ENCODE data around the gene TSHZ2.

The TSHZ2 gene

DNA sequence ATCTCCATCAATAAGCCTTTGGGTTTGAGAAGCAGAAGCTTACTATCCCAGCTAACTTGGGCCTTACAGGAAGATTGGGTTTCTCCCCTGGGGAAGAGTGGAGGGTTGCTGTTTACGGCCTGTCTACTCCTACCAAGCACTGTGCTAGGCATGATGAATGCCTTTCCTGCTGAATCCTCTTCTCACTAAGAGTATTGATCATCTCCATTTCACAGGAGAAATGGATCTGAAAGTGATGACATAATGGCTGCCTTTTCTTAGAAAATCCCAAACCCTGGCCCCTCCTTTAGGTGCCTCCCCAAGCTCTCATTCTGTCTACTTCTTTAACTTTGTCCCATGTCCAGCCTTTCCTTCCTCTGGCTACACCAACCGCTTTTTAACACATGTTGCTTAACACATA is 66.1 kb downstream of the TSHZ2 start:
- H3K27me3 Mint-ChIP-seq (ENCODE audit: low read depth) = no peaks in the 10 kb centered on the region
- peaks cover 31% of the 10 kb centered on the region for H3K4me1 Mint-ChIP-seq (ENCODE audit: low read depth)
- no peak overlapping the region for H3K27ac Mint-ChIP-seq
- H3K4me3 Mint-ChIP-seq = no peak overlapping the region
- H3K36me3 Mint-ChIP-seq (ENCODE audit: low read depth) = peaks cover 10% of the 10 kb centered on the region
- H3K9me3 Mint-ChIP-seq = no peaks in the 10 kb centered on the region

DNA sequence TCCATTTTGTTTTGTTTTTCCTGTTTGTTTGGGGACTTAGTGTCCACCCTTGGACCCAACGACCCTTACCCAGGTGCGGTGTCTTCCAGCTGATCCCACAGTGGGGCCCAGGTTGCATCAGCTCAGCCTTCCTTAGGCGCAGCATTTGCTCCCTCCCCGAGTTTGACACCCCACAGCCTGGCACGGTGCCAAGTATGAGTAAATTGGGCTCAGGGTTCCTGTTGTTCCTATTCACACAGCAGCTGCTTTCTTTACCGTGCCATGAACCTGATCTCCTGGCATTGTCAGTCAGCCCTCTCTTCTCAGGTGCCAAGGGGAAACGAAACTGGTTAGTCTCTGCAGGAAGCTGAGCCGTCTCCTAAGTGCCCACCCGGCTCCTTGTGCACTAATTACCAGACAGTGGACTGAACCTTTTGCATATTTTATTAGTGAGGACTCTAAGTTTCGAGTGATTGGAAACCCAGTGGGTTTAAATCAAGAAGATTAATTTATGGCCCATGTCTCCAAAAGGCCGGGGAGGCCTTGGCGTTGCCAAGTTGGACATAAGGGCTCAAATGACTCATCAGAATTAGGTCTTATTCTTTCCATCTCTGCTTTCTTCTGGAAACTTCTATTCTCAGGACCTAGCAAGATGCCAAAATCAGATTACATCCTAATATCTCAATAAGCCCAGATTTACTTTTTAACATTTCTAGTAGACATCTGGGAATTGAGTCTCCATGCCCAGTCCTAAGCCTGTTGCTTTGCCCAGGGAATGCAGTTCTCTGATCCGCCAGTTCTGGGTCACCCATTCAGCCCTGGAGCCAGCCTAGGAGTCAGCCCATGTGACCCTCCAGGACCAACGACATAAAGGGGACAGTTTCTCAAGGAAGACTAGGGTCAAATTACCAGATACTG is 68.8 kb downstream of the TSHZ2 start:
- Mint-ChIP-seq H3K36me3 (ENCODE audit: low read depth) (peaks cover 15% of the 10 kb centered on the region), H3K9me3 (no peaks in the 10 kb centered on the region), H3K27me3 (ENCODE audit: low read depth) (no peaks in the 10 kb centered on the region), H3K4me3 (no peak overlapping the region), H3K27ac (no peak overlapping the region), H3K4me1 (ENCODE audit: low read depth) (peaks cover 22% of the 10 kb centered on the region)

DNA sequence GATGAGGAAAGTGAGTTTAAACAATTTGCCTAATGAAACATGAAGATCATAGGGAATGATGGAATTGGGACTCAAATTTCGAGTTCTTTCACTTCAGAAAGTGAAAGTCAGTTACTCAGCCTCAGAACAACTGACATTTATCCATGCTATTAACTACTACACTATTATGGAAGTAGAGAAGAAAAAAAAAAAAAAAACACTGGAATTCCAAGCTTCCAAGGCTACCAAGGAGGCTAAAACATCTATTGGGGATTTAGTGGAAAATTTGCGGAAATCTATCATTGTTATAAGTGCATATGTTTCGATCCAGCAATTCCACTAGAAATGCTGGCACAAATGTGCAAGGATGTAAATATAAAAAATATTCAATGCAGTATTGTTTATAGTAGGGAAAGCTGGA is 70.4 kb downstream of the TSHZ2 start:
- no peaks in the 10 kb centered on the region for H3K27me3 Mint-ChIP-seq (ENCODE audit: low read depth)
- peaks cover 21% of the 10 kb centered on the region for H3K4me1 Mint-ChIP-seq (ENCODE audit: low read depth)

DNA sequence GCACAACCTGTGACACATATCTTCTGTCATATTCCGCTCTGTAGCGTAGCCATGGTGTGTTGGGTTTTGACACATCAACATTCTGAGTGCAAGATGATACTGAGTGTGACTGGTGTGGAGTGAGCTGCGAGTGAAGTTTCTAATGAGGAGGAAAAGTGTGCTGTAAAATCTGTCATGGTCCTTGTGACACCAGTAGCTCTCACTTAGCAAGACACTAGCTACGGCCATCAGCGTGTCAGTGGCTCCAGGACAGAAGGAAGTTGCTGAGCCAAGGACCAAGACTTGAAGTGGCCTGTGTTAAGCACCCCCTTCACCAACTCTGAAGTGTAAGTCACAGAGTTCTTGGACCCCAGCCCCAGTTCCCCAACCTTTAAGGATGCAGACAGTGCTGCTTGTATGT is 72.1 kb downstream of the TSHZ2 start:
- H3K4me3 Mint-ChIP-seq = no peak overlapping the region
- no peak overlapping the region for H3K27ac Mint-ChIP-seq
- H3K9me3 Mint-ChIP-seq = peaks cover 13% of the 10 kb centered on the region
- no peaks in the 10 kb centered on the region for H3K27me3 Mint-ChIP-seq (ENCODE audit: low read depth)
- H3K4me1 Mint-ChIP-seq (ENCODE audit: low read depth) = peaks cover 18% of the 10 kb centered on the region
- H3K36me3 Mint-ChIP-seq (ENCODE audit: low read depth) = peaks cover 31% of the 10 kb centered on the region

More for the DNA sequence above, 70.4 kb downstream of the TSHZ2 start:
- Mint-ChIP-seq H3K27ac (no peak overlapping the region), H3K4me3 (no peak overlapping the region), H3K9me3 (peaks cover 6% of the 10 kb centered on the region), H3K36me3 (ENCODE audit: low read depth) (peaks cover 29% of the 10 kb centered on the region)

DNA sequence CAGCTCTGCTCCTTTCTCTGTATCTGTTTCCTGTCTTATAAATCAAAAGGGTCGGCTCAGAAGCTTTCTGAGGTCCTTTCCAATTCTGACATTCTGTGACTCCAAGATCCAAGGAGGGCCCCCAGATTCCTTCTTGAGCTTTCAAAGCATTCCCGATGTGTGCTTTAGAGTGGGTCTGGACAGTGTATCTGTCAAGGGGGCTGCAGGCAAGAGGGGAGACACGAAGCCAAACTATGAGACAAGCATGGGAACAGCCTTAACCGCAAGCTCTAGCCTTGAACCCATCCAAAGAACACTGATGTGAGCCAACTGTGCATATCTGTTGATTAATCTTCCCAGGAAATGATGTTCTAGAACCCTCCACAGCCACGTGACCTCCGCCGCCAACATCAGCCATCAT is 73.8 kb downstream of the TSHZ2 start:
- no peaks in the 10 kb centered on the region for H3K27me3 Mint-ChIP-seq (ENCODE audit: low read depth)
- H3K4me1 Mint-ChIP-seq (ENCODE audit: low read depth) = peaks cover 15% of the 10 kb centered on the region
- H3K4me3 Mint-ChIP-seq = no peak overlapping the region
- no peak overlapping the region for H3K27ac Mint-ChIP-seq
- peaks cover 13% of the 10 kb centered on the region for H3K9me3 Mint-ChIP-seq
- peaks cover 32% of the 10 kb centered on the region for H3K36me3 Mint-ChIP-seq (ENCODE audit: low read depth)

DNA sequence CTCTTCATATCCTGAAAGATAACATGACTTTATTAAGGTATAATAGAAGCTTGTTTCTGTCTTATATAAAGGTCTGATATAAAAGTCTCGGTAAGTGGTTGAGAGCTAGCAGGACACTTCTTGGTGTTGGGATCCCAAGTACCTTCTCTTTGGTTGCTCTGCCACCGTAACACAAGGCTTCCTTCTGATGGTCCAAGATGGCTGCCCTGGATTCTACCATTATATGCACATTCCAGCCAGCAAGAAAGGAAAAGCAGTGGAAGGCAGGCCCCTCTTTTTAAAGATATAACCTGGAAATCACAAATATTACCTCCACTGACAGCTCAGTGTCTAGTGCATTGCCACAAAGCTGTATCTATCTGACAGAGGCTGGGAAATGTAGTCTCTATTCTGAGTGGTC is 75.0 kb downstream of the TSHZ2 start:
- Mint-ChIP-seq H3K4me3 (no peak overlapping the region), H3K36me3 (ENCODE audit: low read depth) (peaks cover 35% of the 10 kb centered on the region), H3K27me3 (ENCODE audit: low read depth) (no peaks in the 10 kb centered on the region), H3K4me1 (ENCODE audit: low read depth) (peaks cover 12% of the 10 kb centered on the region), H3K27ac (no peak overlapping the region), H3K9me3 (peaks cover 13% of the 10 kb centered on the region)

DNA sequence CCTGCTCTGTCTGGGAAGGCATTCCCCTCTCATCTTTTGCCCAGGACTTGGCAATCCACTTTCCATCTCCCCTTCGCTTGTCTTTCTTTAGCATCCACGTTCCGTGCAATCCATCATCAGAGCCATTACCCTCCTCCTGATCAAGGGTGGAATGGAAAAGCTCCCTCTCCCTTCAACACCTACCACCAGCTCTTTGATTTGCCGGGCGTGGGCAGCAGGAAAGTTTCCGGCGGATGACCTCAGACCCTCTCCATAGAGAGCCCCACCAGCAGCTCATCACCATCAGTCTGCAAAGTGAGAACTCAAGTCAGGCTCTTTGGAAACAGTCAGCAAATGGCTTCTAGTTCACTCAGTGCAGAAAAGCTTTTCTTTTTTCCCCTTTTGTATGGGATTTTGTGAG is 76.2 kb downstream of the TSHZ2 start:
- Mint-ChIP-seq H3K27me3 (ENCODE audit: low read depth) (no peaks in the 10 kb centered on the region), H3K4me1 (ENCODE audit: low read depth) (peaks cover 9% of the 10 kb centered on the region), H3K4me3 (no peak overlapping the region), H3K36me3 (ENCODE audit: low read depth) (peaks cover 35% of the 10 kb centered on the region), H3K27ac (no peak overlapping the region), H3K9me3 (peaks cover 13% of the 10 kb centered on the region)

DNA sequence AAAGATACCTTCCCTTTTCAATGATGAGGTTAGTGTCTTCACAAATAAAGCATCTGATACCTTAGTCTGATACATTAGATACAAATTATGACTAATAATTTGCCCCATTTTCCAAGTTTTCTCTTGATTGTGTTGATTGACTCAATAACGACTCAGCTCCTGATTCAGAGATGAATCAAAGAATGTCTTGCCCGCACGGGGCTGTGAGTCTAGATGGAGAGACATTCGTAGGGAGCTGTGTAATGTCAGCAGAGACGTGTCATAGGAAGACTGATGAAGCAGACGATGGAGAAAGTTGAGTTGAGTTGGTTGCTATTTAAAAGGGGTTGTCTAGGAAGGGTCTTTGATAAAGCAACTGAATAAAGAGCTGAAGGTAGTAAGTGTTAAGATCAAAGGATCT is 78.2 kb downstream of the TSHZ2 start:
- Mint-ChIP-seq H3K4me1 (ENCODE audit: low read depth) (peaks cover 11% of the 10 kb centered on the region), H3K27me3 (ENCODE audit: low read depth) (no peaks in the 10 kb centered on the region), H3K4me3 (no peak overlapping the region), H3K9me3 (peaks cover 13% of the 10 kb centered on the region), H3K27ac (no peak overlapping the region), H3K36me3 (ENCODE audit: low read depth) (peaks cover 30% of the 10 kb centered on the region)

DNA sequence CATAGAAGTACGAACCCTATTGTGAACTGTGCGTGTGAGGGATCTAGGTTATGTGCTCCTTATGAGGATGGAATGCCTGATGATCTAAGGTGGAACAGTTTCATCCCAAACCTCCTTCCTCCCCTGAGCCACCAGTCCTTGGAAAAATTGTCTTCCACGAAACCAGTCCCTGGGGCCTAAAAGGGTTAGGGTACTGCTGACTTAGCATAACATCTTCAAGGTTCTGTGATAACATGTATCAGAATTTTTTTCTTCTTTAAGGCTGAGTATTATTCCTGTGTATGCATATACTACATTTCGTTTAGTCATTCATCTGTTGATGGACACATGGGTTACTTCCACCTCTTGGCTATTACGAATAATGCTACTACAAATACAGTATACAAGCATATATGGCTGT is 80.2 kb downstream of the TSHZ2 start:
- peaks cover 27% of the 10 kb centered on the region for H3K36me3 Mint-ChIP-seq (ENCODE audit: low read depth)
- no peak overlapping the region for H3K27ac Mint-ChIP-seq
- no peaks in the 10 kb centered on the region for H3K27me3 Mint-ChIP-seq (ENCODE audit: low read depth)
- peaks cover 13% of the 10 kb centered on the region for H3K9me3 Mint-ChIP-seq
- peaks cover 15% of the 10 kb centered on the region for H3K4me1 Mint-ChIP-seq (ENCODE audit: low read depth)
- no peak overlapping the region for H3K4me3 Mint-ChIP-seq

DNA sequence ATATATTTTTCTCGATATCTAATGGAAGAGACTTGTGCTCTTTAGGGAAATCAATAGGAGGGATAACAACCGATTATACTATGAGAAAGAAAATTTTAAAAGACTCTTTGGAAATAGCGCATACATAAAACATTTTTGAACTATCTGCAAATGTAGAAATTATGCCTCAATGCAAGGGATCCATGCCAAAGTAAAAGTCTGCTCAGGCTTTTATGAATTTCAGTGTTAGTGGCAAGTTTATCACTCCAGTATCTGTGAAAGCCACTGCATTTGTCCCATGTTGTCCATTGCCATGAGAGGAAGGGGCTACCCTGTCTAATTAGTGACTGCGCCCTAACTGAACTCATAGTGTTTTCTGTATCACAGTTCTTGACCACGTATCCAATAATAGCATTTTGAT is 81.4 kb downstream of the TSHZ2 start:
- no peak overlapping the region for H3K27ac Mint-ChIP-seq
- peaks cover 20% of the 10 kb centered on the region for H3K36me3 Mint-ChIP-seq (ENCODE audit: low read depth)
- H3K4me1 Mint-ChIP-seq (ENCODE audit: low read depth) = peaks cover 13% of the 10 kb centered on the region

DNA sequence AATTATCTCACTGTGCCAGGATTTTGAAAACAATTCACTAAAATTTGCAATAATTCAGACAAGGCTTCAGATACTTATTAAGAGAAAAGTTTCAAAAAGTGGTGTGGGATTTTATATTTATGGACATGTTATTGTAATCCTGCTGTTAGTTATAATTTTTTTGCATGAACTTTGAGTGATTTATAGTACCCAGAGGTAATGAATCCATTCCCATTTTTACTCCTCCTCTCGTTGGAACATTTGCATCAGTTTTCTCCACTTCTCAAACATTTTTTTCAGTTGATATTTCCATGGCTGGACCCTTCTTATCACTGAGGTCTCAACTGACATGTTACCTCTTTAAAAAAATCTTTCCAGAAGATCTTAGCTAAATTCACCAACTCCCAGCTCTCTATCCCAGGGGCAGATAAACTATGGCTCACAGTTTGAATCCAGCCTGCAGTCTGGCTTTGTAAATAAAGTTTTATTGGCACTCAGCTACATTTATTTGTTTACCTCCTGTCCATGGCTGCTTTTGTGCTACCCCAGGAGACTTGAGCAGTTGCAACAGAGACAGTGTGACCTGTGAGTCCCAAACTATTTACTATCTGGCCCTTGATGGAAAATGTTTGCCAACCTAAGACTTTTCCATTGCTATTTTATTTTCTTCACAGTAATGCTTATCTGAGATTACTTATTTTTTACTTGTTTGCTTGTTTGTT is 83.4 kb downstream of the TSHZ2 start:
- no peaks in the 10 kb centered on the region for H3K27me3 Mint-ChIP-seq (ENCODE audit: low read depth)
- H3K9me3 Mint-ChIP-seq = peaks cover 4% of the 10 kb centered on the region
- H3K27ac Mint-ChIP-seq = no peak overlapping the region
- H3K36me3 Mint-ChIP-seq (ENCODE audit: low read depth) = peaks cover 21% of the 10 kb centered on the region
- H3K4me3 Mint-ChIP-seq = no peak overlapping the region
- peaks cover 14% of the 10 kb centered on the region for H3K4me1 Mint-ChIP-seq (ENCODE audit: low read depth)

More for the DNA sequence above, 81.4 kb downstream of the TSHZ2 start:
- H3K4me3 Mint-ChIP-seq = no peak overlapping the region
- peaks cover 4% of the 10 kb centered on the region for H3K9me3 Mint-ChIP-seq
- no peaks in the 10 kb centered on the region for H3K27me3 Mint-ChIP-seq (ENCODE audit: low read depth)

DNA sequence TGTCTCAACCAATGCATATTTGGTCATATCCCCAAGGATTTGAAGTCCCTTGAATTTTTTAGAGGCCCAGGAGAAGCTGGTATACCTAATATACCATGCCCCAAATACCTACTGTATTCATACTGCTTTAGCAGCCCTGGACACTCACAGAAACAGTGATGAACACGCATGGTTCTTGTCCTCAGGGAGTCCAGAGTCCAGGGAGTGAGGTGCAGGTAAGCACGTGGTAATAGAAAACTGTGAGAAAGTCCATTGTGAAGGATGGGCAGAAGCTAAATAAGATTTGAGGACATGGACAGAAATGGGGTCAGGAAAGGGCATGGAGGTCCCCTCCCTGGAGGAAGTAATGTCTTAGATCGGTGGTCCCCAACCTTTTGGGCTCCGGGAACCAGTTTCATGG is 85.4 kb downstream of the TSHZ2 start:
- Mint-ChIP-seq H3K27me3 (ENCODE audit: low read depth) (no peaks in the 10 kb centered on the region), H3K36me3 (ENCODE audit: low read depth) (peaks cover 18% of the 10 kb centered on the region), H3K4me1 (ENCODE audit: low read depth) (peaks cover 30% of the 10 kb centered on the region), H3K4me3 (no peak overlapping the region), H3K27ac (no peak overlapping the region), H3K9me3 (peaks cover 4% of the 10 kb centered on the region)

DNA sequence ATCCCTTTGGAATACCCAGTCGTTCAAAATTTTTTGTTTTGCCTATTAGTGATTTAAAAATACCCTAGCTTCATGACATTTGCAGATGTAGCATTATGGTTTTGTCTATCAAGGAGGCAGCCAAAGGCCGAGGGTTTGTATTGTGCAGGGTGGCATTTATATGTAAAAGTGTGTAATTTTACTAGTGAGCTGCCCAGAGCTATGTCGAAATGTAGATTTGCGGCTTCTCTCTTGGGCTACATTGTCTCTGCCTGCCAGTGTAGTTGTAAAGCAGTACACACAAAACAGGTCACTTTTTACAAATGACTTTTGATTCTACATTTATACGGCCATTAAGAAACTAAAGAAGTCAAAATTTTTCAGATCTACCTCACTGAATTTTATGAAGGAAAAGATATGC is 87.7 kb downstream of the TSHZ2 start:
- Mint-ChIP-seq H3K4me3 (no peak overlapping the region), H3K27ac (no peak overlapping the region), H3K4me1 (ENCODE audit: low read depth) (peaks cover 32% of the 10 kb centered on the region), H3K9me3 (peaks cover 4% of the 10 kb centered on the region), H3K36me3 (ENCODE audit: low read depth) (peaks cover 18% of the 10 kb centered on the region), H3K27me3 (ENCODE audit: low read depth) (no peaks in the 10 kb centered on the region)

DNA sequence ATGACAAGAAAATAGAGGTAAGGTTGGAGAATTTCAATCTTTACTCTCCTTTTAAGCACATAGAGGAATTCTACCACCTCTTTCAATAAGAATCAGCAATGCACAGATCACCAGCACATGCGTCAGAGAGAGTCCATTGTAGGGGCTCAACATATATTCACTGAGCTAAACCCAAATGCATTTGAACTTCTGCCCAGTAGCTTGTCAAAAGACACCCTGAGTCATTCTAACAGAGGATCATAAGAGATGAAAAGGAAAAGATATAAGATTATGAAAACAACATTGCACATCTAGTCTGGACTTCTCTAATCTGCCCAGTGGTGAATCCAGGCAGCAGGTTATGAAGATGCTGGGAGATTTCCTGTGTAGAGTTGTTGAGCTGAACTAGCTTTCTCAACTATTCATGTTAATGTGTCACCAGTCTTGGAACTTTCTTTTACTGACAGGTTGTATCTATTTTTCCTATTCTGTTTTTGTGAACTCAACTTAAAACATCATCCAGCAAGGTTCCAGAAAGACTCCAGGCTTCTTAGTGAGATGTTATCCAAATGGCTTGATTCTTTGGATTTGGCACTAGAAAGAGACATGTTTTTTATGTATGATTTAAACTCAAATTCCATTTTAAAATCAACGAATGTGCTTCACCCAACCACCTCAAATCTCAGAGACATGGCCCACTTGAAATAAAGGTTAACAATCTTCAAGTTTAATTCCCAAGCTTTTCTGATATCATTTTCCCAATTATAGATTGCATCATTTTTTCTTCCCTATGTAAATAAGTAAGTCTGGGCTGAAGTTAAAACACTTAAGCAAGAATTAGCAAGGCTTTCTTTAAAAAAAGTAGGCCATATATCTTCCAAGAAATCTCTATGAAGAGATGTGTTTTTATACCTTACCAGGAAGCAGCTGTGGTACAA is 89.3 kb downstream of the TSHZ2 start:
- peak overlapping the region; percentile 63 for H3K27ac Mint-ChIP-seq

More for the DNA sequence above, 89.3 kb downstream of the TSHZ2 start:
- Mint-ChIP-seq H3K4me1 (ENCODE audit: low read depth) (peaks cover 31% of the 10 kb centered on the region), H3K36me3 (ENCODE audit: low read depth) (peaks cover 20% of the 10 kb centered on the region), H3K4me3 (peak overlapping the region; percentile 34), H3K9me3 (peaks cover 4% of the 10 kb centered on the region), H3K27me3 (ENCODE audit: low read depth) (no peaks in the 10 kb centered on the region)
